Neural cell (in vitro differentiated cells): ENCODE measurements around the gene AS3MT. TPM values are rescaled to one million over a fixed set of nuclear protein-coding genes. Genes with fewer than 3 reads are reported as not detected.

Experiments used
- H2AFZ ChIP-seq: fragments of 200-600, 300-800 bp; sonication (generic), shearing (Covaris generic); 2 replicates; pipeline ENCODE4 v1.6.0; 2014; ENCODE audit warnings: low read depth, mild to moderate bottlenecking, antibody characterized with exemption, low read length, moderate library complexity
- H3F3A ChIP-seq: fragments of 200-600 bp; shearing (Covaris generic); 2 replicates; pipeline ENCODE4 v1.6.1; 2016; ENCODE audit warnings: mild to moderate bottlenecking, moderate library complexity, mixed read lengths, antibody characterized with exemption, low read length; ENCODE audit not compliant: insufficient read depth, poor library complexity, severe bottlenecking
- H3K27ac ChIP-seq: fragments of 200-600, 300-800 bp; sonication (generic), shearing (Covaris generic); 2 replicates; pipeline ENCODE4 v1.5.1; 2014; ENCODE audit warnings: mild to moderate bottlenecking, low read length, moderate library complexity
- H3K27me3 ChIP-seq: fragments of 300-800, 200-600 bp; sonication (generic), shearing (Covaris generic); 2 replicates; pipeline ENCODE4 v1.6.0; 2014; ENCODE audit warnings: mild to moderate bottlenecking, low read depth, low read length, moderate library complexity; ENCODE audit not compliant: insufficient read depth
- H3K36me3 ChIP-seq: fragments of 300-800, 200-600 bp; sonication (generic), shearing (Covaris generic); 2 replicates; pipeline ENCODE4 v1.5.1; 2014; ENCODE audit warnings: mild to moderate bottlenecking, antibody characterized with exemption, low read length, moderate library complexity; ENCODE audit not compliant: insufficient read depth
- H3K4me2 ChIP-seq: fragments of 300-800, 200-600 bp; sonication (generic), shearing (Covaris generic); 2 replicates; pipeline ENCODE4 v1.6.0; 2014; ENCODE audit warnings: mild to moderate bottlenecking, low read length
- H3K4me3 ChIP-seq: fragments of 300-800, 200-600 bp; sonication (generic), shearing (Covaris generic); 2 replicates; pipeline ENCODE4 v1.5.1; 2014; ENCODE audit warnings: mild to moderate bottlenecking, low read length, moderate library complexity
- H3K79me2 ChIP-seq: fragments of 200-600 bp; shearing (Covaris generic); replicated peaks from 2 replicates; pipeline ENCODE4 v1.6.0; 2014; ENCODE audit warnings: mild to moderate bottlenecking, low read length, moderate library complexity; ENCODE audit not compliant: insufficient read depth
- H3K9ac ChIP-seq: fragments of 300-800, 200-600 bp; sonication (generic), shearing (Covaris generic); 2 replicates; pipeline ENCODE4 v1.6.1; 2016; ENCODE audit warnings: mild to moderate bottlenecking, low read length, mixed read lengths
- H3K9me2 ChIP-seq: fragments of 200-600 bp; shearing (Covaris generic); 2 replicates; pipeline ENCODE4 v1.6.1; 2016; ENCODE audit warnings: mild to moderate bottlenecking, low read length, mixed read lengths; ENCODE audit not compliant: insufficient read depth
- H3K9me3 ChIP-seq: fragments of 200-600, 300-800 bp; sonication (generic), shearing (Covaris generic); 2 replicates; pipeline ENCODE4 v1.6.1; 2016; ENCODE audit warnings: mild to moderate bottlenecking, mixed run types, low read length, moderate library complexity, mixed read lengths
- H4K20me1 ChIP-seq: fragments of 200-600 bp; shearing (Covaris generic); 2 replicates; pipeline ENCODE4 v1.6.1; 2016; ENCODE audit warnings: mild to moderate bottlenecking, mixed run types; ENCODE audit not compliant: insufficient read depth
- EP300 ChIP-seq: fragments of 450-650 bp; conservative IDR thresholded peaks from 2 replicates; pipeline ENCODE4 v1.6.1; 2014; ENCODE audit warnings: antibody characterized with exemption, mild to moderate bottlenecking, moderate library complexity; ENCODE audit not compliant: poor library complexity, severe bottlenecking
- EZH2 ChIP-seq: fragments of 200-600, 300-800 bp; shearing (Covaris generic), sonication (generic); IDR thresholded peaks from 2 replicates; pipeline ENCODE4 v1.6.1; 2014; ENCODE audit warnings: antibody characterized with exemption, low read length, borderline replicate concordance, mild to moderate bottlenecking; ENCODE audit not compliant: insufficient read depth, poor library complexity, severe bottlenecking
- MXI1 ChIP-seq: fragments of 450-650 bp; conservative IDR thresholded peaks from 2 replicates; pipeline ENCODE4 v1.6.1; 2014; ENCODE audit warnings: antibody characterized with exemption, mild to moderate bottlenecking; ENCODE audit not compliant: poor library complexity, severe bottlenecking
- POLR2AphosphoS5 ChIP-seq: IDR thresholded peaks from 2 replicates; pipeline ENCODE4 v1.6.1; 2012
- SMC3 ChIP-seq: fragments of 450-650 bp; conservative IDR thresholded peaks from 2 replicates; pipeline ENCODE4 v1.6.1; 2014; ENCODE audit warnings: antibody characterized with exemption, mild to moderate bottlenecking, moderate library complexity; ENCODE audit not compliant: poor library complexity
- TAF1 ChIP-seq: IDR thresholded peaks from 2 replicates; pipeline ENCODE4 v1.6.1; 2012; ENCODE audit warnings: low read depth
- polyA plus RNA-seq: library from polyadenylated mRNA; depleted of rRNA; stranded (reverse); fragments of >200 nt; gene quantifications from 2 replicates; pipeline ENCODE4 v1.2.3, GENCODE V29; 2014
- TF ChIP-seq, protein P1 (sequence below): IDR thresholded peaks from 2 replicates; pipeline ENCODE4 v1.6.1; 2012; ENCODE audit warnings: borderline replicate concordance
- TF ChIP-seq, protein P2 (sequence below): fragments of 450-650 bp; IDR thresholded peaks from 2 replicates; pipeline ENCODE4 v1.5.1; 2014; ENCODE audit warnings: antibody characterized with exemption, mild to moderate bottlenecking, moderate library complexity; ENCODE audit not compliant: poor library complexity, severe bottlenecking

The AS3MT gene
- polyA plus RNA-seq, 1 donor from 2014 or later = 17.6 TPM

DNA sequence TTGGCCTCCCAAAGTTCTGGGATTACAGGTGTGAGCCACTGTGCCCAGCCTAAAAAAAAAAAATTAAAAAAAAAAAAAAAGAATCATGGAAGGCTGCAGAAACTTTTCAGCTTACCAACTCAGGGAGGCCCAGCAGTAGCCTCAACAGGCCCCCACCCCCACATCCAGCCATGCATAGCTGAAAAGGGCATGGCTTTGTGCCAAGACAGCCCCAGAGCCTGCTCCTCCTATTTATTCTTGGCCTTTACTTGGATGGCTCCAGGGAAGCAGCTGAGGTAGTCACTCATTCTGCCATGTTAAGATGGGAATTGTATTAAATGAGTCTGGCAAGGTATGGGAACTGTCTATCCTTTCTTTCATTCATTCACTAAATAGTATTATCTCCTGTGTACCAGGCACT lies 35.1 kb downstream of the AS3MT start:
- no peak overlapping the region for H3K9ac ChIP-seq
- no peaks in the 10 kb centered on the region for H3K9me2 ChIP-seq
- no peaks in the 10 kb centered on the region for H3K9me3 ChIP-seq
- H3K36me3 ChIP-seq = no peaks in the 10 kb centered on the region
- no peak overlapping the region for H3K4me2 ChIP-seq
- TF ChIP-seq EP300 (no peak), POLR2AphosphoS5 (no peak), SMC3 (no peak), MXI1 (no peak), TAF1 (no peak), EZH2 (no peak)
- TF ChIP-seq, protein P1, sequence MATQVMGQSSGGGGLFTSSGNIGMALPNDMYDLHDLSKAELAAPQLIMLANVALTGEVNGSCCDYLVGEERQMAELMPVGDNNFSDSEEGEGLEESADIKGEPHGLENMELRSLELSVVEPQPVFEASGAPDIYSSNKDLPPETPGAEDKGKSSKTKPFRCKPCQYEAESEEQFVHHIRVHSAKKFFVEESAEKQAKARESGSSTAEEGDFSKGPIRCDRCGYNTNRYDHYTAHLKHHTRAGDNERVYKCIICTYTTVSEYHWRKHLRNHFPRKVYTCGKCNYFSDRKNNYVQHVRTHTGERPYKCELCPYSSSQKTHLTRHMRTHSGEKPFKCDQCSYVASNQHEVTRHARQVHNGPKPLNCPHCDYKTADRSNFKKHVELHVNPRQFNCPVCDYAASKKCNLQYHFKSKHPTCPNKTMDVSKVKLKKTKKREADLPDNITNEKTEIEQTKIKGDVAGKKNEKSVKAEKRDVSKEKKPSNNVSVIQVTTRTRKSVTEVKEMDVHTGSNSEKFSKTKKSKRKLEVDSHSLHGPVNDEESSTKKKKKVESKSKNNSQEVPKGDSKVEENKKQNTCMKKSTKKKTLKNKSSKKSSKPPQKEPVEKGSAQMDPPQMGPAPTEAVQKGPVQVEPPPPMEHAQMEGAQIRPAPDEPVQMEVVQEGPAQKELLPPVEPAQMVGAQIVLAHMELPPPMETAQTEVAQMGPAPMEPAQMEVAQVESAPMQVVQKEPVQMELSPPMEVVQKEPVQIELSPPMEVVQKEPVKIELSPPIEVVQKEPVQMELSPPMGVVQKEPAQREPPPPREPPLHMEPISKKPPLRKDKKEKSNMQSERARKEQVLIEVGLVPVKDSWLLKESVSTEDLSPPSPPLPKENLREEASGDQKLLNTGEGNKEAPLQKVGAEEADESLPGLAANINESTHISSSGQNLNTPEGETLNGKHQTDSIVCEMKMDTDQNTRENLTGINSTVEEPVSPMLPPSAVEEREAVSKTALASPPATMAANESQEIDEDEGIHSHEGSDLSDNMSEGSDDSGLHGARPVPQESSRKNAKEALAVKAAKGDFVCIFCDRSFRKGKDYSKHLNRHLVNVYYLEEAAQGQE = no peak
- TF ChIP-seq, protein P2, sequence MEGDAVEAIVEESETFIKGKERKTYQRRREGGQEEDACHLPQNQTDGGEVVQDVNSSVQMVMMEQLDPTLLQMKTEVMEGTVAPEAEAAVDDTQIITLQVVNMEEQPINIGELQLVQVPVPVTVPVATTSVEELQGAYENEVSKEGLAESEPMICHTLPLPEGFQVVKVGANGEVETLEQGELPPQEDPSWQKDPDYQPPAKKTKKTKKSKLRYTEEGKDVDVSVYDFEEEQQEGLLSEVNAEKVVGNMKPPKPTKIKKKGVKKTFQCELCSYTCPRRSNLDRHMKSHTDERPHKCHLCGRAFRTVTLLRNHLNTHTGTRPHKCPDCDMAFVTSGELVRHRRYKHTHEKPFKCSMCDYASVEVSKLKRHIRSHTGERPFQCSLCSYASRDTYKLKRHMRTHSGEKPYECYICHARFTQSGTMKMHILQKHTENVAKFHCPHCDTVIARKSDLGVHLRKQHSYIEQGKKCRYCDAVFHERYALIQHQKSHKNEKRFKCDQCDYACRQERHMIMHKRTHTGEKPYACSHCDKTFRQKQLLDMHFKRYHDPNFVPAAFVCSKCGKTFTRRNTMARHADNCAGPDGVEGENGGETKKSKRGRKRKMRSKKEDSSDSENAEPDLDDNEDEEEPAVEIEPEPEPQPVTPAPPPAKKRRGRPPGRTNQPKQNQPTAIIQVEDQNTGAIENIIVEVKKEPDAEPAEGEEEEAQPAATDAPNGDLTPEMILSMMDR = no peak
- H3F3A ChIP-seq = no peaks in the 10 kb centered on the region
- no peak overlapping the region for H3K27ac ChIP-seq
- no peak overlapping the region for H2AFZ ChIP-seq
- H3K79me2 ChIP-seq = no peaks in the 10 kb centered on the region
- no peaks in the 10 kb centered on the region for H3K27me3 ChIP-seq
- no peaks in the 10 kb centered on the region for H4K20me1 ChIP-seq
- H3K4me3 ChIP-seq = no peak overlapping the region

DNA sequence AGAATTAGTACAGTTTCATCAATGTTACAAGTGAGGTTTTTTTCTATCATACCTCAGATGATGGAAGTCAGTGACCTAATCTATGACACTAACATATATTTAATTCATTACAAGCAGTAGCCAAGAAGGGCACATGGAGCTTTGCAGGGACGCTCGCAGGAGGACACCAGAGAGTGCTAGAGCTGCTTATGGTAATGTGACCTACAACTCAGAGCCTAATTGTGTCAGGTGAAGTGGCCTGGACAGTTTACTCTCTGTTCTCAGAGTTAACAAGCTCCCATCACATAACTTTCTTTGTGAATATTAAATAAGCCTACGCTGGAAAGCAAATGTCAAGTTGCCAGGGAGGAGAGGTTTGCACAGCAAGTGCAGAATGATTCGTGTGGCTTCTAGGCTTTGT lies 37.2 kb downstream of the AS3MT start:
- no peak for TF ChIP-seq MXI1
- TF ChIP-seq, protein P2 = no peak
- TF ChIP-seq POLR2AphosphoS5 = no peak

More for the DNA sequence above, 37.2 kb downstream of the AS3MT start:
- Histone ChIP-seq H3K9me3 (no peaks in the 10 kb centered on the region), H2AFZ (no peak overlapping the region), H3K27me3 (no peaks in the 10 kb centered on the region), H3K9ac (no peak overlapping the region), H4K20me1 (no peaks in the 10 kb centered on the region), H3K27ac (no peak overlapping the region), H3K9me2 (no peaks in the 10 kb centered on the region), H3K36me3 (no peaks in the 10 kb centered on the region), H3K4me3 (no peak overlapping the region), H3K79me2 (no peaks in the 10 kb centered on the region), H3F3A (no peaks in the 10 kb centered on the region), H3K4me2 (no peak overlapping the region)
